RKO (cell line): ENCODE data around the gene CD40LG.

Experiments used
- DNase-seq: peaks from one replicate; pipeline ENCODE4 v3.0.0-alpha.2; 2016; ENCODE audit warnings: low spot score

Gene CD40LG

GRCh38 chrX:136708348-136708747 is 60.4 kb downstream of the CD40LG start:
- peak; percentile 12 for DNase-seq
